Panc1 (cell line): Measurements from ENCODE around the gene GALT. TPM values are rescaled to one million over a fixed set of nuclear protein-coding genes. Genes with fewer than 3 reads are reported as not detected.
A peak's percentile ranks its signal among the peaks of the same experiment; 100 is the strongest.
"Not testable (repeated sequence)": the region's sequence is repeated elsewhere in the genome, so short reads cannot be mapped to it uniquely, and the experiment has no call there.

Experiments
- ATAC-seq: fragments of 200-7000 bp; cut with Tn5 transposase; 2 replicates; pipeline ENCODE4 v1.9.1; 2020; ENCODE audit warnings: mild to moderate bottlenecking, moderate library complexity
- BruUV-seq: library from RNA; stranded (reverse); fragments of 400-500 nt; replicated peaks from 2 replicates; lab custom pipeline; 2021; lab: Mats Ljungman, UMichigan
- CTCF ChIA-PET: fragments of 300-600 bp; sonication (Branson Sonifier 250); formaldehyde crosslinking; loops from one replicate; lab custom pipeline; 2022; ENCODE audit warnings: antibody characterized with exemption; lab: Charles Lee
- POLR2A ChIA-PET: fragments of 300-600 bp; sonication (Branson Sonifier 250); formaldehyde crosslinking; loops from one replicate; lab custom pipeline; 2022; ENCODE audit warnings: antibody characterized with exemption; lab: Charles Lee
- DNase-seq: peaks from one replicate; pipeline ENCODE4 v3.0.0-alpha.2; 2010; ENCODE audit warnings: low read depth, low spot score
- H3K27ac ChIP-seq: 2 replicates; pipeline ENCODE4 v1.5.1; 2011; ENCODE audit warnings: mild to moderate bottlenecking, low read length, inconsistent platforms
- H3K27me3 ChIP-seq: fragments of 200-500 bp; sonication (Bioruptor generic); 2 replicates; pipeline ENCODE4 v1.6.0; 2014; ENCODE audit warnings: low read length, inconsistent platforms; ENCODE audit not compliant: control insufficient read depth, insufficient read depth
- H3K36me3 ChIP-seq: fragments of 200-500 bp; sonication (Bioruptor generic); 2 replicates; pipeline ENCODE4 v1.5.1; 2014; ENCODE audit warnings: inconsistent platforms, mild to moderate bottlenecking, low read length, moderate library complexity; ENCODE audit not compliant: control insufficient read depth, insufficient read depth
- H3K4me1 ChIP-seq: 2 replicates; pipeline ENCODE4 v1.5.1; 2011; ENCODE audit warnings: inconsistent platforms, mild to moderate bottlenecking, low read length, moderate library complexity; ENCODE audit not compliant: control insufficient read depth, insufficient read depth
- H3K4me3 ChIP-seq, 2 experiments: 2 replicates each; pipeline ENCODE4 v1.5.1; 2011 to 2012; ENCODE audit warnings: low read depth in 2 of 2, low read length in 2 of 2, mild to moderate bottlenecking in 2 of 2, inconsistent platforms in 1 of 2, moderate library complexity in 1 of 2
- H3K9me3 ChIP-seq: fragments of 200-500 bp; sonication (Bioruptor generic); 2 replicates; pipeline ENCODE4 v1.5.1; 2014; ENCODE audit warnings: low read depth, mild to moderate bottlenecking, inconsistent platforms, low read length, moderate library complexity; ENCODE audit not compliant: control insufficient read depth, insufficient read depth
- CTCF ChIP-seq: fragments of 450-650 bp; IDR thresholded peaks from 2 replicates; pipeline ENCODE4 v1.5.1; 2017; ENCODE audit warnings: mild to moderate bottlenecking
- POLR2AphosphoS5 ChIP-seq: IDR thresholded peaks from 2 replicates; pipeline ENCODE4 v1.6.1; 2012; ENCODE audit warnings: mild to moderate bottlenecking, low read depth, low read length, moderate library complexity
- REST ChIP-seq, 2 experiments: IDR thresholded peaks; 2 replicates each; pipeline ENCODE4 v1.6.1; 2011 to 2012; ENCODE audit warnings: low read depth in 2 of 2, control low read depth in 1 of 2, low read length in 1 of 2, mild to moderate bottlenecking in 1 of 2, moderate library complexity in 1 of 2; ENCODE audit not compliant: insufficient read depth in 1 of 2
- SIN3A ChIP-seq: IDR thresholded peaks from 2 replicates; pipeline ENCODE4 v1.6.1; 2012; ENCODE audit warnings: low read depth, mild to moderate bottlenecking, low read length, moderate library complexity, borderline replicate concordance; ENCODE audit not compliant: insufficient read depth
- TCF7L2 ChIP-seq: IDR thresholded peaks from 2 replicates; pipeline ENCODE4 v1.6.1; 2011; ENCODE audit warnings: mild to moderate bottlenecking, low read depth, low read length, inconsistent platforms
- in situ Hi-C: cut with HindIII; loops from 2 replicates; pipeline ENCODE4 v1.10.0; 2016; ENCODE audit warnings: low sequenced_read_pairs, low pct_unique_long_range_greater_than_20kb
- intact Hi-C: fragments of 100-400 bp; cut with micrococcal nuclease; formaldehyde crosslinking; loops from one replicate; pipeline ENCODE4 v1.10.0; 2022; ENCODE audit not compliant: unreplicated experiment
- total RNA-seq: library from RNA; stranded (reverse); gene quantifications from one replicate; pipeline ENCODE4 v1.2.1, GENCODE V29; 2021; ENCODE audit not compliant: unreplicated experiment

GALT gene
- total RNA-seq, 1 experiment from 2014 or later: 42.5 TPM

- intact Hi-C loops (no loop called here), in situ Hi-C loops (no loop called here)
- Histone ChIP-seq H3K4me1 (peaks cover 13% of the 10 kb centered on the region), H3K36me3 (no peaks in the 10 kb centered on the region), H3K9me3 (no peaks in the 10 kb centered on the region), H3K27me3 (no peaks in the 10 kb centered on the region), H3K27ac (peak within 1 kb of the TSS; percentile 98), H3K4me3 (peak within 1 kb of the TSS; percentile 70 to 94)
- CTCF ChIA-PET: interaction anchor here (0.6 to 1.1 kb wide), 2 partner anchors 9 to 268 kb away, joined by 4 to 5 read pairs; partner anchors contain the start of gene GALT
- POLR2A ChIA-PET: interaction anchor here (0.6 to 1.7 kb wide), 2 partner anchors 8 to 27 kb away, joined by 4 to 5 read pairs; no protein-coding TSS in a partner anchor
- BruUV-seq: no TSS peak
- TF ChIP-seq SIN3A (0 out of 2 replicates have a peak, but pooled peaks have one; percentile 15), POLR2AphosphoS5 (peak; percentile 92), TCF7L2 (no peak; the same call in 1 of the 2 replicates), REST (IDR thresholded peaks at IDR 0.05; ENCODE audit: insufficient read depth in 1 of 2, low read depth in 2 of 2, low read length in 1 of 2) (no peak)
- DNase-seq (peak; percentile 51), ATAC-seq (peak; percentile 94)
These were observed 8.9 kb upstream of the GALT start, which contains the start of gene SIGMAR1 for GRCh38 chr9:34637356-34638137. Gene SIGMAR1 (minus strand): TSS chr9:34637787. CDS start chr9:34637697, 90 bp downstream.

DNA sequence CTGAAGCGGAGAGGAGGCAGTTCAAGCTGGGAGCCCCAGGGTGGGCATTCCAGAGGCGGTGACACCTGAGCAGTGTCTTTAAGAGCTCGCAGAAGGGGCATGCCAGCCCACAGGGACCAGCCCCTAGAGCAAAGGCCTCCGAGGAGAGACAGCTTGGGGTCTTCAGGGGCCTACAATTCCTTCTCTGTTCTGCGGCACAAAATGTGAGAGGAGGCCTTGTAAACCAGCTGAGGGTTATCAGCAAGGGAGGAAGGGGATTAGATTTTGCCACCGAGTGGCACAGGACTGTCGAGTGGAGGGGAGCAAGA, 8.4 kb upstream of the GALT start:
- Histone ChIP-seq H3K36me3 (no peaks in the 10 kb centered on the region), H3K4me1 (peaks cover 13% of the 10 kb centered on the region), H3K27me3 (no peaks in the 10 kb centered on the region), H3K9me3 (no peaks in the 10 kb centered on the region), H3K27ac (peak overlapping the region; percentile 98), H3K4me3 (peak overlapping the region; percentile 70 to 94)
- ChIA-PET CTCF (interaction anchor here (0.6 to 1.4 kb wide), 4 partner anchors 8 to 64 kb away, joined by 4 to 5 read pairs (median 4); partner anchors contain the start of gene GALT), POLR2A (interaction anchor here (1.7 kb wide), 1 partner anchor 27 kb away, joined by 5 read pairs; no protein-coding TSS in a partner anchor)
- DNase-seq (no peak), ATAC-seq (no peak)
- in situ Hi-C loops (no loop called here), intact Hi-C loops (no loop called here)
- TF ChIP-seq CTCF (no peak), POLR2AphosphoS5 (no peak; the same call in 1 of the 2 replicates), TCF7L2 (no peak), REST (IDR thresholded peaks at IDR 0.05; ENCODE audit: insufficient read depth in 1 of 2, low read depth in 2 of 2, low read length in 1 of 2) (no peak)
- no TSS peak for BruUV-seq

DNA sequence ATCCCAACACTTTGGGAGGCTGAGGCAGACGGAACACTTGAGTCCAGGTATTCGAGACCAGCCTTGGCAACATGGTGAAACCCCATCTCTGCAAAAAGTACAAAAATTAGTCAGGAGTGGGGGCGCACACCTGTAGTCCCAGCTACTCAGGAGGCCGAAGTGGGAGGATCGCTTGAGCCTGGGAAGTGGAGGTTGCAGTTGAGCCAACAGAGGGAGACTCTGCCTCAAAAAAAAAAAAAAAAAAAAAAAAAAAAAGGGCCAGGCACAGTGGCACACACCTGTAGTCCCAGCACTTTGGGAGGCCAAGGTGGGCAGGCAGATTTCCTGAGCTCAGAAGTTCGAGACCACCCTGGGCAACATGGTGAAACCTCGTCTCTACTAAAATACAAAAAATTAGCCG, 7.2 kb upstream of the GALT start:
- DNase-seq, H3K36me3 ChIP-seq, H3K4me3 ChIP-seq, H3K9me3 ChIP-seq, H3K27ac ChIP-seq, ATAC-seq, intact Hi-C loops, H3K27me3 ChIP-seq, BruUV-seq, in situ Hi-C loops: not testable (repeated sequence)
- ChIA-PET POLR2A (interaction anchor here (0.6 kb wide), 1 partner anchor 677 kb away, joined by 10 read pairs; no protein-coding TSS in a partner anchor), CTCF (interaction anchor here (0.6 to 1.4 kb wide), 4 partner anchors 19 to 786 kb away, joined by 3 to 6 read pairs (median 4); partner anchors contain the start of gene DCTN3)
- H3K4me1 ChIP-seq: peaks cover 13% of the 10 kb centered on the region
